ENCODE data around the gene PDZD4.

Gene PDZD4

GRCh38 chrX:153781428-153782047 is 48.8 kb downstream of the PDZD4 start:
- Histone ChIP-seq H3K27me3 (ENCODE audit: insufficient read depth, low read length) (no peaks in the 10 kb centered on the region), H3K9me3 (ENCODE audit: insufficient read depth, low read depth, low read length) (no peaks in the 10 kb centered on the region), H3K9ac (ENCODE audit: low read depth, low read length) (no peak overlapping the region), H3K4me1 (ENCODE audit: insufficient read depth, low read length) (no peaks in the 10 kb centered on the region), H3K27ac (ENCODE audit: low read depth, low read length) (no peak overlapping the region), H3K4me3 (ENCODE audit: low read length) (no peak overlapping the region), H3K36me3 (ENCODE audit: insufficient read depth, low read length) (peaks cover 11% of the 10 kb centered on the region)
- WGBS: 89% methylated on average over 24 of the region's 24 CpGs

GRCh38 chrX:153780678-153781427 is 49.5 kb downstream of the PDZD4 start, which contains the start of gene SRPK3:
TSS of gene SRPK3 (plus strand) at chrX:153781041. CDS start at chrX:153781087, 46 bp downstream.
- no peak within 1 kb of the TSS for H3K9ac ChIP-seq (ENCODE audit: low read depth, low read length)
- WGBS: 87% methylated on average over 52 of the region's 52 CpGs
- no peak within 1 kb of the TSS for H3K4me3 ChIP-seq (ENCODE audit: low read length)
- no peaks in the 10 kb centered on the region for H3K4me1 ChIP-seq (ENCODE audit: insufficient read depth, low read length)
- no peaks in the 10 kb centered on the region for H3K27me3 ChIP-seq (ENCODE audit: insufficient read depth, low read length)
- peaks cover 6% of the 10 kb centered on the region for H3K36me3 ChIP-seq (ENCODE audit: insufficient read depth, low read length)
- no peak within 1 kb of the TSS for H3K27ac ChIP-seq (ENCODE audit: low read depth, low read length)
- no peaks in the 10 kb centered on the region for H3K9me3 ChIP-seq (ENCODE audit: insufficient read depth, low read depth, low read length)

DNA sequence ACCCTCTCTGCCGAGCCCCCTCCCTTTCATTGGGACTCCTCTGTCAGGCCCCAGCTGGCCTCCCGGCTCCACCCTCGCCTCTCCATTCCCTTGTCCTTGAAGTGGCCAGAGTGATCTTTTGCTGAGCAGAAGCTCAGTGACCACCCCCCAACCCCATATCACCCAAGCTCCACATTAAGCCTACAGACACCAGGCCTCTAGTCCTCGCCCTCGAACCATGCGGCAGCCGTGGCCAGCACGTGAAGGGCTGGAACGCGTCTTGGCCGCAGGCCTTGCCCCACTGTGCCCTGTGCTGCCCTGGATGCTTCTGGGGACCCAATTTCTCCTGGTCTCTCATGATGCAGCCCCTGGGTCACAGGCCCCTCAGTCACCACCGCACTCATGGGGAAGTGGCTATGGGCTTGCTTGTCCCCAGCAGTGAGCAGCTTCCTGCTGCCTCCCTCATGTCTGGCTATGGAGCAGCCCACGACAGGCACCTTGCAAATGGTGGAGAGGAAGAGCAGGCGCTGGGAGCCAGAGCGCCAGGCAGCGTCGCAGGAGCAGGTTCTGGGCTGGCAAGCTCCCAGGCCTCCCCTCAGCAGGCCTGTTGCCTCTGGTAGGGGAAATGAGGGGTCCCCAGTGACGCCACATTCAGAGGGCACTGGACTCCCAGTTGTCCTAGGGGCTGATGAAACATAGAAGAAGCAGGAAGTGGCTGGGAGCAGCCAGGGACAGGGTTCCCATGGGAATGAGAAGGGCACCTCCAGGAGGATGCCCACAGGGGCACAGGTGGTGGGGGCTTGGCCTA is 50.3 kb downstream of the PDZD4 start:
- Histone ChIP-seq H3K36me3 (ENCODE audit: insufficient read depth, low read length) (no peaks in the 10 kb centered on the region), H3K4me1 (ENCODE audit: insufficient read depth, low read length) (no peaks in the 10 kb centered on the region), H3K9ac (ENCODE audit: low read depth, low read length) (no peak overlapping the region), H3K4me3 (ENCODE audit: low read length) (no peak overlapping the region), H3K27me3 (ENCODE audit: insufficient read depth, low read length) (no peaks in the 10 kb centered on the region), H3K27ac (ENCODE audit: low read depth, low read length) (no peak overlapping the region), H3K9me3 (ENCODE audit: insufficient read depth, low read depth, low read length) (no peaks in the 10 kb centered on the region)
- 89% methylated on average over 18 of the region's 18 CpGs for WGBS

- H3K9ac ChIP-seq (ENCODE audit: low read depth, low read length): no peak overlapping the region
- no peak overlapping the region for H3K27ac ChIP-seq (ENCODE audit: low read depth, low read length)
- WGBS: 92% methylated on average over 16 of the region's 16 CpGs
- H3K4me3 ChIP-seq (ENCODE audit: low read length): no peak overlapping the region
- no peaks in the 10 kb centered on the region for H3K4me1 ChIP-seq (ENCODE audit: insufficient read depth, low read length)
- no peaks in the 10 kb centered on the region for H3K36me3 ChIP-seq (ENCODE audit: insufficient read depth, low read length)
- no peaks in the 10 kb centered on the region for H3K9me3 ChIP-seq (ENCODE audit: insufficient read depth, low read depth, low read length)
- H3K27me3 ChIP-seq (ENCODE audit: insufficient read depth, low read length): no peaks in the 10 kb centered on the region
These were observed 51.7 kb downstream of the PDZD4 start for GRCh38 chrX:153778684-153779101.

- no peaks in the 10 kb centered on the region for H3K4me1 ChIP-seq (ENCODE audit: insufficient read depth, low read length)
- H3K36me3 ChIP-seq (ENCODE audit: insufficient read depth, low read length): no peaks in the 10 kb centered on the region
- H3K9ac ChIP-seq (ENCODE audit: low read depth, low read length): no peak overlapping the region
- no peaks in the 10 kb centered on the region for H3K9me3 ChIP-seq (ENCODE audit: insufficient read depth, low read depth, low read length)
- H3K4me3 ChIP-seq (ENCODE audit: low read length): no peak overlapping the region
- H3K27me3 ChIP-seq (ENCODE audit: insufficient read depth, low read length): no peaks in the 10 kb centered on the region
- no peak overlapping the region for H3K27ac ChIP-seq (ENCODE audit: low read depth, low read length)
- 85% methylated on average over 17 of the region's 17 CpGs for WGBS
These were observed 52.2 kb downstream of the PDZD4 start for GRCh38 chrX:153778181-153778580.

DNA sequence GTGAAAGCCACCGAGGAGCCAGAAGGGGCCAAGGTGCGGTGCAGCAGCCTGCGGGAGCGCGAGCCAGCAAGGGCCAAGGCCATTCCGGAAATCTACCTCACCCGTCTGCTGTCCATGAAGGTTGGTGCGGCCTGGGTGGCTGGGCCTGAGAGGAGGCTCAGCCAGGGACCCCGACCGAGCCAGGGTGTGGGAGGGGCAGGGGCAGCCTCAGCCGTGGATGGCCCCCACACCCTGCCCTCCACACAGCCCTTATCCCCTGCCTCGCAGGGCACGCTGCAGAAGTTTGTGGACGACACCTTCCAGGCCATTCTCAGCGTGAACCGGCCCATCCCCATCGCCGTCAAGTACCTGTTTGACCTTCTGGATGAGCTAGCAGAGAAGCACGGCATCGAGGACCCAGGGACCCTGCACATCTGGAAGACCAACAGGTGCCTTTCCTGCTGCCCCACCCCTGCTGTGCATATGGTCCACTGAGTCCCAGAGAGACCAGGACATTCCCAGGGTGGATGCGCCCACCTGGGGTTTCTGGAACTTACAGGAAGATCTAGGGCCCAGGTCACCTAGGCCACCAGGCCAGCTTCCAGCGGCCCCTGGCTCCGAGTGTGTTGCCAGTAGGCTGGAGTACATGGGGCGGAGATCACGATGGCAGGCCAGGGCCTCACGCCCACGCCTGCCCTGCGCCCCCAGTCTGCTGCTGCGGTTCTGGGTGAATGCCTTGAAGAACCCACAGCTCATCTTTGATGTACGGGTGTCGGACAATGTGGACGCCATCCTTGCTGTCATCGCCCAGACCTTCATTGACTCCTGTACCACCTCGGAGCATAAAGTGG is 52.9 kb downstream of the PDZD4 start:
- no peak overlapping the region for H3K9ac ChIP-seq (ENCODE audit: low read depth, low read length)

DNA sequence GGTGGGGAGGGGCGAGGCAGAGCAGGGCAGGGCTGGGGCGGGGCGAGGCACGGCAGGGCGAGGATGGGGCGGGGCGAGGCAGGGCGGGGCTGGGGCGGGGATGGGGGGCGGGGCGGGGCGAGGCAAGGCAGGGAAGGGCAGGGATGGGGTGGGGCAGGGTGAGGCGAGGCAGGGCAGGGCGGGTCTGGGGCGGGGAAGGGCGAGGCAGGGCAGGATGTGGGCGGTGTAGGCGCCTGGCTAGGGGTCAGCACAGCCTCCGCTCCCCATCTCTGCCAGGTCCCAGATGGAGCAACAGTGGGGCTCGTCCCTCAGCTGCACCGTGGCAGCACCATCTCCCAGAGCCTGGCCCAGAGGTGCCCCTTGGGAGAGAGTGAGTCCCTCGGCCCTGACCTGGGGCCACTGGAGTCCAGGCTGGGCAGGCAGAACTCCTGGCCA is 53.7 kb downstream of the PDZD4 start:
- Histone ChIP-seq H3K4me3 (ENCODE audit: low read length) (no peak overlapping the region), H3K9ac (ENCODE audit: low read depth, low read length) (no peak overlapping the region), H3K4me1 (ENCODE audit: insufficient read depth, low read length) (no peaks in the 10 kb centered on the region), H3K36me3 (ENCODE audit: insufficient read depth, low read length) (no peaks in the 10 kb centered on the region), H3K9me3 (ENCODE audit: insufficient read depth, low read depth, low read length) (no peaks in the 10 kb centered on the region), H3K27ac (ENCODE audit: low read depth, low read length) (no peak overlapping the region), H3K27me3 (ENCODE audit: insufficient read depth, low read length) (no peaks in the 10 kb centered on the region)
- WGBS: 89% methylated on average over 10 of the region's 22 CpGs

More for the DNA sequence above, 52.9 kb downstream of the PDZD4 start:
- H3K9me3 ChIP-seq (ENCODE audit: insufficient read depth, low read depth, low read length): no peaks in the 10 kb centered on the region
- H3K4me3 ChIP-seq (ENCODE audit: low read length): no peak overlapping the region
- H3K36me3 ChIP-seq (ENCODE audit: insufficient read depth, low read length): no peaks in the 10 kb centered on the region
- 95% methylated on average over 32 of the region's 34 CpGs for WGBS
- no peak overlapping the region for H3K27ac ChIP-seq (ENCODE audit: low read depth, low read length)
- H3K4me1 ChIP-seq (ENCODE audit: insufficient read depth, low read length): no peaks in the 10 kb centered on the region
- H3K27me3 ChIP-seq (ENCODE audit: insufficient read depth, low read length): no peaks in the 10 kb centered on the region

DNA sequence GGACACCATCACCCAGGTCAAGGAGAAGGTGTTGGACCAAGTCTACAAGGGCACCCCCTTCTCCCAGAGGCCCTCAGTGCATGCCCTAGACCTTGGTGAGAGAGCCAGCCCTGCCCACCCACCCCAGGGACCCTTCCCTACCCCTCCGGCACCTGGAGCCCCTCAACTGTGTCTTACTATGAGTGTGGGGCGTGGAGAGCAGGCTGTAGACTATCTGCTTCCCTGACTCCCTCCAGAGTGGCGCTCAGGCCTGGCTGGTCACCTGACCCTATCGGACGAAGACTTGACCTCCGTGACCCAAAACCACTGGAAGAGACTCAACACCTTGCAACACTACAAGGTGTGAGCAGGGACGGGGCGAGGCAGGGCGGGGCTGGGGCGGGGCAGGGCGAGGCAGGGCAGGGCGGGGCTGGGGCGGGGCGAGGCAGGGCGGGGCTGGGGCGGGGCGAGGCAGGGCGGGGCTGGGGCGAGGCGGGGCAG is 54.2 kb downstream of the PDZD4 start:
- no peak overlapping the region for H3K27ac ChIP-seq (ENCODE audit: low read depth, low read length)
- 99% methylated on average over 6 of the region's 20 CpGs for WGBS
- H3K36me3 ChIP-seq (ENCODE audit: insufficient read depth, low read length): no peaks in the 10 kb centered on the region
- H3K27me3 ChIP-seq (ENCODE audit: insufficient read depth, low read length): no peaks in the 10 kb centered on the region
- no peak overlapping the region for H3K4me3 ChIP-seq (ENCODE audit: low read length)
- H3K4me1 ChIP-seq (ENCODE audit: insufficient read depth, low read length): no peaks in the 10 kb centered on the region
- no peaks in the 10 kb centered on the region for H3K9me3 ChIP-seq (ENCODE audit: insufficient read depth, low read depth, low read length)
- H3K9ac ChIP-seq (ENCODE audit: low read depth, low read length): no peak overlapping the region

DNA sequence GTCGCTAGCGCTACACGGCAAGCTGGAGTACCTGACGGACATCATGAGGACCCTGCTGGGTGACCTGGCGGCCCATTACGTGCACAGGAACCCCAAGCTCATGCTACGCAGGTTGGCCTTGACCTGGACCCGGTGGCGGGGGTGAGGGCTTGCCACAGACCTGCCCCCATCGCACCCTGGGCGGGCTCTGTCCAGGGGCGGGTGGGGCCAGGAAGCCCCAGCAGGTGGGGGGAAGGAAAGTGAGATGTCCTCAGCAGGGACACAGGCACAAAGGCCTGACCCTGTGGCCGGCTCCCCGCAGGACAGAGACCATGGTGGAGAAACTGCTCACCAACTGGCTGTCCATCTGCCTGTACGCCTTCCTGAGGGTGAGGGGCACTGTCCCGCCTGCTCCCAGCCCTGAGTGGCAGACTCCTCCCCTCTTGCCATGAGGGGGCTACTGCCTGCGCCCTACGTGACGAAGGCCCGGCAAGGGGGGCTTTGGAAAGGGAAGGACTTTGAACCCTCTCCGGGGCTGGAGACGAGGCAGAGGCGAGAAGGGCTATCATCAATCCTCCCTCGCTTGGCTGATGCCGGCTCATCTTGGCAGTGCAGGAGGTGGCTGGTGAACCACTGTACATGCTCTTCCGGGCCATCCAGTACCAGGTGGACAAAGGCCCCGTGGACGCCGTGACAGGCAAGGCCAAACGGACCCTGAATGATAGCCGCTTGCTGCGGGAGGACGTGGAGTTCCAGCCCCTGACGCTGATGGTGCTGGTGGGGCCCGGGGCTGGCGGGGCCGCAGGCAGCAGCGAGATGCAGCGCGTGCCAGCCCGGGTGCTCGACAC is 54.8 kb downstream of the PDZD4 start:
- Histone ChIP-seq H3K4me3 (ENCODE audit: low read length) (no peak overlapping the region), H3K4me1 (ENCODE audit: insufficient read depth, low read length) (no peaks in the 10 kb centered on the region), H3K27ac (ENCODE audit: low read depth, low read length) (no peak overlapping the region), H3K36me3 (ENCODE audit: insufficient read depth, low read length) (no peaks in the 10 kb centered on the region), H3K27me3 (ENCODE audit: insufficient read depth, low read length) (no peaks in the 10 kb centered on the region), H3K9ac (ENCODE audit: low read depth, low read length) (no peak overlapping the region), H3K9me3 (ENCODE audit: insufficient read depth, low read depth, low read length) (no peaks in the 10 kb centered on the region)
- 96% methylated on average over 42 of the region's 42 CpGs for WGBS
